Heart left ventricle (tissue), 16 donors: Measurements from ENCODE around the gene HPN. TPM values are rescaled to one million over a fixed set of nuclear protein-coding genes. Genes with fewer than 3 reads are reported as not detected.

Experiments
- ATAC-seq, 4 donors: fragments of 200-7000 bp; cut with Tn5 transposase; one replicate each; pipeline ENCODE4 v1.9.1; 2020 to 2022; ENCODE audit warnings: moderate library complexity in 4 of 4, mild to moderate bottlenecking in 3 of 4, moderate number of reproducible peaks in 1 of 4
- DNase-seq, 5 donors: peaks; one replicate each; pipeline ENCODE4 v3.0.0-alpha.2; 2020
- H3K27ac ChIP-seq, 12 donors: fragments of 200-600 bp; sonication (generic) in 4 of 12; one replicate each; pipeline versions ENCODE4 v1.5.0 to v1.8.0; 2016 to 2022; ENCODE audit warnings: mild to moderate bottlenecking in 2 of 12
- H3K27me3 ChIP-seq, 9 donors: fragments of 200-600 bp; sonication (generic) in 2 of 9; one replicate each; pipeline versions ENCODE4 v1.5.1 to v1.8.0; 2016 to 2022; ENCODE audit warnings: mild to moderate bottlenecking in 3 of 9
- H3K36me3 ChIP-seq, 9 donors: fragments of 200-600 bp; sonication (generic) in 2 of 9; one replicate each; pipeline versions ENCODE4 v1.5.0 to v1.8.0; 2018 to 2022; ENCODE audit warnings: mild to moderate bottlenecking in 2 of 9
- H3K4me1 ChIP-seq, 12 donors: fragments of 200-600 bp; sonication (generic) in 4 of 12; one replicate each; pipeline versions ENCODE4 v1.5.0 to v1.8.0; 2016 to 2022; ENCODE audit warnings: mild to moderate bottlenecking in 3 of 12
- H3K4me3 ChIP-seq, 12 donors: fragments of 200-600 bp; sonication (generic) in 4 of 12; one replicate each; pipeline versions ENCODE4 v1.5.0 to v1.8.0; 2017 to 2022; ENCODE audit warnings: mild to moderate bottlenecking in 9 of 12, moderate library complexity in 4 of 12
- H3K9me3 ChIP-seq, 12 donors: fragments of 200-600 bp; sonication (generic) in 4 of 12; one replicate each; pipeline versions ENCODE4 v1.5.0 to v1.8.0; 2016 to 2022; ENCODE audit warnings: mild to moderate bottlenecking in 1 of 12
- CTCF ChIP-seq, 12 donors: fragments of 200-600 bp; sonication (generic) in 4 of 12; IDR thresholded peaks; one replicate each; pipeline versions ENCODE4 v1.5.0 to v1.8.0; 2018 to 2022; ENCODE audit warnings: antibody characterized with exemption in 12 of 12, mild to moderate bottlenecking in 5 of 12
- POLR2A ChIP-seq, 2 donors: fragments of 450-650 bp; IDR thresholded peaks; one replicate each; pipeline ENCODE4 v1.6.1; 2017; ENCODE audit warnings: antibody characterized with exemption in 2 of 2, mild to moderate bottlenecking in 2 of 2, moderate library complexity in 2 of 2
- WGBS, 4 donors: extraction: QIAGEN DNeasy Blood & Tissue Kit in 2 of 4; methylation state at CpG; one replicate each; pipeline versions ENCODE4 v1.1.5 to v1.1.7; 2013 to 2018; 5-methylcytosine and 5-hydroxymethylcytosine counted together
- intact Hi-C, 10 donors: fragments of 100-400 bp; cut with DNase I; formaldehyde crosslinking; loops; one replicate each; pipeline versions ENCODE4 v1.11.1 to v1.14.2; 2022
- polyA plus RNA-seq, 2 donors: library from polyadenylated mRNA; stranded (reverse); fragments of 200-250 nt; gene quantifications; one replicate each; pipeline ENCODE4 v1.2.3, GENCODE V29; 2013
- total RNA-seq, 9 donors: library from RNA; depleted of rRNA in 2 of 9; stranded (reverse); fragments of >200 nt in 2 of 9; fragmentation: NEBNext Ultra II Directional in 3 of 9; extraction: Animal tissue kit (Norgen Biotek cat#: 25700) in 3 of 9; gene quantifications; one replicate each; pipeline versions ENCODE4 v1.1.0 to v1.2.4, GENCODE V29; 2016 to 2023
- donor health status: ischemic (EF 13 %, LVEDD 7.1; RV severe dilation, severe dysfunction).
- donor health status: healthy with polysubstance abuse.
- donor health status: DM: no; HTN: yes; CAD: no.
- donor health status: DM: no; HTN: no; CAD: no.
- donor health status: ischemic (EF 25% LVEDD 6.9; RV normal size, moderate dysfunction).
- donor health status: ischemic (EF 25% LVEDD 5.7; RV mildly dilated, moderate dysfunction).
- donor health status: healthy.
- donor health status: DM: yes; HTN: yes; CAD: no.
- donor health status: ischemic (EF 35%, LVEDD 5.7; RV mildly dilated, moderate dysfunction).
- donor health status: nonischemic (EF 11% LVEDD 7.7; RV severe dilation, severe dysfunction).
- donor health status: DM: yes; HTN: yes; CAD: no.
- donor health status: PGD.
- donor health status: ischemic (EF 29% LVEDD 5.4; RV normal size, mild dysfunction).
- donor health status: nonischemic (EF 23%, LVEDD 6.1; RV moderate dilation, normal function).

The HPN gene
- total and polyA plus RNA-seq, 11 donors, result 0.80 to 13.4 (median 3.2) TPM

GRCh38 chr19:35043906-35044305, 2.4 kb downstream of the HPN start:
- peaks cover 0 to 44% (median 30%) of the 10 kb centered on the region in 12 donors for H3K4me1 ChIP-seq
- H3K27ac ChIP-seq, result no peak overlapping the region
- H3K36me3 ChIP-seq, result no peaks in the 10 kb centered on the region
- intact Hi-C loops, result loop anchor here in 5 of 10 donors (2.0 to 10.0 kb wide), 3 partner anchors 47 to 221 kb away; partner anchors contain the start of genes FXYD1 (in 1 of the 5), LGI4 (in 1 of the 5) and USF2 (in 1 of the 5)
- H3K4me3 ChIP-seq, result no peak overlapping the region
- no peaks in the 10 kb centered on the region for H3K27me3 ChIP-seq
- ATAC-seq, result no peak
- no peak for TF ChIP-seq CTCF (IDR thresholded peaks at IDR 0.05)
- no peak for TF ChIP-seq POLR2A (IDR thresholded peaks at IDR 0.05)
- peak in 1 of 5 donors; percentile 12 for DNase-seq
- H3K9me3 ChIP-seq, result no peaks in the 10 kb centered on the region
- 80 to 86% (median 84%) methylated on average over 14 of the region's 14 CpGs for WGBS, 4 donors

- Histone ChIP-seq H3K4me3 (no peak overlapping the region), H3K36me3 (no peaks in the 10 kb centered on the region), H3K27ac (no peak overlapping the region), H3K9me3 (no peaks in the 10 kb centered on the region), H3K27me3 (no peaks in the 10 kb centered on the region), H3K4me1 (peaks cover 0 to 47% (median 29%) of the 10 kb centered on the region in 12 donors)
- intact Hi-C loops, result loop anchor here in 6 of 10 donors (2.0 to 10.0 kb wide), 5 partner anchors 46 to 220 kb away; partner anchors contain the start of genes FXYD1 (in 2 of the 6), LGI4 (in 2 of the 6) and USF2 (in 1 of the 6)
- DNase-seq, result peak in 3 of 5 donors; percentile 49 to 55 (median 54)
- TF ChIP-seq POLR2A (IDR thresholded peaks at IDR 0.05) (no peak), CTCF (IDR thresholded peaks at IDR 0.05) (peak; percentile 90 to 99 (median 96))
- 58 to 60% (median 59%) methylated on average over 9 of the region's 9 CpGs for WGBS, 4 donors
- no peak for ATAC-seq
Measured at GRCh38 chr19:35044317-35045117, 3.0 kb downstream of the HPN start.

GRCh38 chr19:35045667-35046300, 4.3 kb downstream of the HPN start:
- ATAC-seq, result no peak
- H3K27me3 ChIP-seq, result no peaks in the 10 kb centered on the region
- 40 to 56% (median 49%) methylated on average over 9 to 10 of the region's 10 CpGs for WGBS, 4 donors
- intact Hi-C loops, result loop anchor here in 6 of 10 donors (2.0 to 10.0 kb wide), 5 partner anchors 45 to 219 kb away; partner anchors contain the start of genes FXYD1 (in 2 of the 6), LGI4 (in 2 of the 6) and USF2 (in 1 of the 6)
- peaks cover 0 to 35% (median 19%) of the 10 kb centered on the region in 12 donors for H3K4me1 ChIP-seq
- no peak overlapping the region for H3K4me3 ChIP-seq
- H3K27ac ChIP-seq, result no peak overlapping the region
- TF ChIP-seq POLR2A (IDR thresholded peaks at IDR 0.05), result no peak
- peak in 7 of 12 donors; percentile 14 to 32 (median 23) for TF ChIP-seq CTCF (IDR thresholded peaks at IDR 0.05)
- H3K9me3 ChIP-seq, result no peaks in the 10 kb centered on the region
- peak in 2 of 5 donors; percentile 32 to 61 for DNase-seq
- H3K36me3 ChIP-seq, result no peaks in the 10 kb centered on the region
